Dedifferentiated amniotic fluid mesenchymal stem cell (primary cell): ENCODE data around the gene CCDC60.
"Not testable (repeated sequence)": the region's sequence is repeated elsewhere in the genome, so short reads cannot be mapped to it uniquely, and the experiment has no call there.

Source experiments
- DNase-seq: peaks from one replicate; pipeline ENCODE4 v3.0.0-alpha.2; 2016; ENCODE audit errors: extremely low spot score

The CCDC60 gene

GRCh38 chr12:119338593-119339363 is 4.2 kb downstream of the CCDC60 start:
- DNase-seq: no peak

DNA sequence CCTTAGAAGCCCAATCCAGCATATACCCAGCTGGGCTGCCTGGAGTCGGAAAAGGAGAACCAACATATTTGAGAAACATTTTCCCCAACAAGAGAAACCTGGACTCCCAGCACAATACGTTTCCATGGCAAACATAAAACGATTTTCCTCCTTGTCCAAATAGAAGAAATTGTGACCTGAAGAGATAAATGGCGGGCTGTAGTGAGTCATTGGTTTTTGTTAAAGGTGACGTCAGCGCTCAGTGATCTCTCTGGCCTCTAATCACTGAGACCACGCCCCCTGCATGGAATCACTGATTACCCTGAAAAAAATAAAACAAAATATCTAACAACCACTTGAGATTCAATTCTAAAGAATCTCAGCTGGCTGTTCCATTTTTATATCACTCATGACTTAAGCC is 6.0 kb downstream of the CCDC60 start:
- no peak for DNase-seq

GRCh38 chr12:119341020-119341419 is 6.5 kb downstream of the CCDC60 start:
- no peak for DNase-seq

DNA sequence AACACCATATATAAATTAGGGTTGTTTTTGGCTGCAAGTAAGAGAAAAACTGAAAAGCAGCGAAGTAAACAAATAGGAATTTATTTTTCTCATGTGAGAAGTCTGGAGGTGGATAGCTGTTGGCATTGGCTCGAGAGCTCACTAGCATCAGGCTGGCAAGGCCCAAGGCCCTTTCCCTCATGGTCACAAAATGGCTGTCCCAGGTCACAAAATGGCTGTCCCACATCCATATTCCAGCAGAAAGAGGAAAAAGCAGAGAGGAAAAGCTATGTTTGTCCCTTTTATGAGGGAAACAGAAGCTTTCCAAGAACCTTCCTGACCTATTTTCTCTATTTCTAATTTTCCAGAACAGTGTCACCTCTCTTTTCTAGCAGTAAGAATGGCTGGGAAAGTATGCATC is 7.5 kb downstream of the CCDC60 start:
- no peak for DNase-seq

DNA sequence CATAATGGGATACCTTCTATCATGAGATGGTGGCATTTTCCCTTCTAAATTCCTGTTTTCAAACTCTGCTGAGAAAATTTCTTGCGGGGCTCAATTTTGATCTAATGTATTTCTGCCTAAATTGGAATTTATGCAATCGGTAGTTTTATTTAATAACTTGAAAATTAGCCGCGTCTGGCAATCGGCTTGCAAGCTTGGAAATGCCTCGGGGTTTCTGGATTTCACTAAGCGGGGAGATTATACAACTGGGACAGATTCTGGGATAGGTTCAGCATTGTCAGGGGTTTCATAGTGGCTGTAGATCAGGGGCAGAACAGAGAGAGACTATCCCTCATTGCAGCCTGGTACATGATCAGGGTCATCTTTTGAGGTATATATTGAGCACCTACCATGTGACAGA is 8.6 kb downstream of the CCDC60 start:
- no peak for DNase-seq

DNA sequence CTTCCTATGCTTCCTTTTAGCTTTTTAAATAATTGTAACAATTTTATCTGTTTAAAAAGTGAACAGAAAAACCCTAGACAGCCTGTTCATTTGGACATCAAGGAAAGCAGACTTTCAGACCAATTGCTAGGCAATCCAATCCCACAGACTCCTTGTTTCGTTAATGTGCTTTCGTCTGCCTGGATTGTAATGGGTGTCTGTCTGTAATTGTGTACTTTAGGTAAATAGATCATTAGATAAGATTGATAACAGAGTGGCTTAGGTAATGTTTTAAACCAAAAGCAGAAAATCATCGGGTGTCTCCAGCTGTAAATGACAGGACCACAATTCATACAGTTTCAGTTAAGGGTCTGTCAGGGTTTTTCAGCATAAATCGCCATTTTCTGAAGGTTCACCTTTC is 19.6 kb downstream of the CCDC60 start:
- DNase-seq: no peak

DNA sequence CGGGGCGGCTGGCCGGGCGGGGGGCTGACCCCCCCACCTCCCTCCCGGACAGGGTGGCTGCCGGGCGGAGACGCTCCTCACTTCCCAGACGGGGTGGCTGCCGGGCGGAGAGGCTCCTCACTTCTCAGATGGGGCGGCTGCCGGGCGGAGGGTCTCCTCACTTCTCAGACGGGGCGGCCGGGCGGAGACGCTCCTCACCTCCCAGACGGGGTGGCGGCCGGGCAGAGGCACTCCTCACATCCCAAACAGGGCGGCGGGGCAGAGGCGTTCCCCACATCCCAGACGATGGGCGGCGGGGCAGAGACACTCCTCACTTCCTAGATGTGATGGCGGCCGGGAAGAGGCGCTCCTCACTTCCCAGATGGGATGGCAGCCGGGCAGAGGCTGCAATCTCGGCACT is 25.8 kb downstream of the CCDC60 start:
- DNase-seq: not testable (repeated sequence)

GRCh38 chr12:119363037-119363436 is 28.5 kb downstream of the CCDC60 start:
- DNase-seq: no peak

GRCh38 chr12:119363490-119363889 is 29.0 kb downstream of the CCDC60 start:
- DNase-seq: no peak

GRCh38 chr12:119365451-119365850 is 30.9 kb downstream of the CCDC60 start:
- no peak for DNase-seq

GRCh38 chr12:119366007-119366406 is 31.5 kb downstream of the CCDC60 start:
- DNase-seq: no peak

DNA sequence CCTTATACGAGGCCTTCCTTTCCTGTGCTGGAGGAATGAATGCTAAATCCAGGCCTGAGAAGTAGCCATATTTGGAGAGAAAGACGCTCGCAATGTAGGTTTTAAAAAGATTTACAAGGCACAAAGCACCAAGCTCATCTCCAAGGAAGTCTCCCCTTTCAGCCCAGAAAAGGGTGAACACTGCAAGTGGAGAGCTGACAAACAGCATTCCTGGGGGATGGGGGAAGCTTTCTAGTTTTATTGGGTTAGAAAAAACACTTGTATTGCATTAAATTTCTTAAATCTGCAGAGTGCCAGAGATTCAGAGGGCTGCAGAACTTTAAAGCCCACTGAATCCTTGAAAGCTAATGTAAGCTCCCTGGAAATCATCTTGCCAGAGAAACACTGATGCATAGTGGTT is 34.6 kb downstream of the CCDC60 start:
- no peak for DNase-seq

- DNase-seq: no peak
Measured at GRCh38 chr12:119369907-119370546, 35.5 kb downstream of the CCDC60 start.

DNA sequence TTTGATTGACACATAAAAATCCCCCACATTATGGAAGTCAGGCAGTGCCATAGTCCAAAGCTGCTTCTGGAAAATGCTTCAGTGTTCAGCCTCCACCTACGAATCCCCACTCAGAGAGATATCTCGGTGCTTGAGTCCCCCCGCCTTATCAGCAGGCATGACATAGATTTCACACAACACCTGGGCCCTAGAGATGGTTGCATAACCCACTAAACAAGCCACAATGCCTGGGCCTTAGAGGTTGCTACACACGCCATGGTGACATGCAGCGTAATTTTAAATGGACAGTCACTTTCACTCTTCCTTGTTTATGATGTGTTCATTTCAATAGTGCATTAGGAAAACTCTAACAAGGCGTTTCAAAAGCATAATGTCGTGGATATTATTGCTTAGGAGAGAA is 38.0 kb downstream of the CCDC60 start:
- DNase-seq: no peak

DNA sequence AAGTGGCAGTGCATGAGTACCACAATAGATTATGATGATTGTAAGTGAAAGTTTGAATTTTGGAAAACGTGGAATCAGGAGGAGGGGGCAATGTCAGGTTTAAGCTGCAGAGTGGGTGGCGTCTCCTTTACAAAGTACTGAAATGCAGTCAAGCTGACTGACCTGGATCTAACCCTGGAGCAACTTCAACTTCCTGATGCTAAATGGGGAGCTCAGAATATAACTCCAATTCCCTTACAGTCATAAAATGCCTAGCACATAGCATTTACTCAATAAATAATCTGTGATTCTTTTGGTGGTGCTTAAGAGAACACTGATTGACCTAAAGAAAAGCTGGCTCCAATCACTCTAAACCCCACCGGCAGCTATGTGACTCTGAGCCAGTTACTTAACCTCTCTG is 38.5 kb downstream of the CCDC60 start:
- no peak for DNase-seq

DNA sequence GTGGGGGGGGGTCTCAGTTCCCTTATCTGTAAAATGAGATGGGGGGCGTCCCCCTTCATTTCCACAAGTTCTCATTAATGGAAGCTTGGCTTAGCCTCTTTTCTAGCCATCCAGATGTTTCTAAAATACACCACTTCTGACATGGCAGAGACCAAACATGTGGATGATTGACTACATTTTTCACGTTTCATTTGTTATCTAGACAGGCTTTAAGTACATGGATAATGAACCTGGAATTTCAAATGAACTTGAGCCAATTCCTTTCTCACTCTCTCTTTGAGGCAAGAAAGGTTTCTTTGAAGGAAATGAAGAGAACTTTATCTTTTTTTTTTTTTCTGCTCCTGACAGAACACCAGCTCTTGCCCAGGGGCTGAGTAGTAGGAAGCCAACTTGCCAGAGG is 39.1 kb downstream of the CCDC60 start:
- DNase-seq: no peak

GRCh38 chr12:119374635-119375034 is 40.1 kb downstream of the CCDC60 start:
- no peak for DNase-seq

- DNase-seq: no peak
Measured at GRCh38 chr12:119375075-119375882, 40.8 kb downstream of the CCDC60 start.

GRCh38 chr12:119375883-119376190 is 41.3 kb downstream of the CCDC60 start:
- DNase-seq: no peak

- no peak for DNase-seq
Measured at GRCh38 chr12:119378903-119379302, 44.4 kb downstream of the CCDC60 start.

- no peak for DNase-seq
Measured at GRCh38 chr12:119381471-119382235, 47.1 kb downstream of the CCDC60 start.

- DNase-seq: no peak
Measured at GRCh38 chr12:119383206-119383605, 48.7 kb downstream of the CCDC60 start.
